NCI-H345 treated with DMSO at 0.1 percent for 48 hours (cell line): ENCODE data around the gene PAIP2.
"Not testable (repeated sequence)": the region's sequence is repeated elsewhere in the genome, so short reads cannot be mapped to it uniquely, and the experiment has no call there.

ENCODE experiments used
- DNase-seq: peaks from one replicate; lab custom pipeline; 2025; ENCODE audit not compliant: unreplicated experiment; lab: John Stamatoyannopoulos, UW

PAIP2 gene

DNA sequence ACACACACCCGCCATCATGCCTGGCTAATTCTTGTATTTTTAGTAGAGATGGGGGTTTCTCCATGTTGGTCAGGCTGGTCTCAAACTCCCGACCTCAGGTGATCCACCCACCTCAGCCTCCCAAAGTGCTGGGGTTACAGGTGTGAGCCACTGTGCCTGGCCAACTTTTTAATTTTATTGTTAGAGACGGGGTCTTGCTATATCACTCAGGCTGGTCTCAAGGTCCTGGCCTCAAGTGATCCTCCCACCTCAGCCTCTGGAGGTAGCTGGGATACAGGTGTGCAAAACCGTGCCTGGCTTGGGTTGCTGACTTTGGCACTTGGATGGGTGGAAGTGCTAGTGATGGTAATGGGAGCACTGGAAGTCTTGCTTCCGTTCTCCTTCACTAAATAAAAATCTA is 67.5 kb downstream of the PAIP2 start:
- DNase-seq, result not testable (repeated sequence)

DNA sequence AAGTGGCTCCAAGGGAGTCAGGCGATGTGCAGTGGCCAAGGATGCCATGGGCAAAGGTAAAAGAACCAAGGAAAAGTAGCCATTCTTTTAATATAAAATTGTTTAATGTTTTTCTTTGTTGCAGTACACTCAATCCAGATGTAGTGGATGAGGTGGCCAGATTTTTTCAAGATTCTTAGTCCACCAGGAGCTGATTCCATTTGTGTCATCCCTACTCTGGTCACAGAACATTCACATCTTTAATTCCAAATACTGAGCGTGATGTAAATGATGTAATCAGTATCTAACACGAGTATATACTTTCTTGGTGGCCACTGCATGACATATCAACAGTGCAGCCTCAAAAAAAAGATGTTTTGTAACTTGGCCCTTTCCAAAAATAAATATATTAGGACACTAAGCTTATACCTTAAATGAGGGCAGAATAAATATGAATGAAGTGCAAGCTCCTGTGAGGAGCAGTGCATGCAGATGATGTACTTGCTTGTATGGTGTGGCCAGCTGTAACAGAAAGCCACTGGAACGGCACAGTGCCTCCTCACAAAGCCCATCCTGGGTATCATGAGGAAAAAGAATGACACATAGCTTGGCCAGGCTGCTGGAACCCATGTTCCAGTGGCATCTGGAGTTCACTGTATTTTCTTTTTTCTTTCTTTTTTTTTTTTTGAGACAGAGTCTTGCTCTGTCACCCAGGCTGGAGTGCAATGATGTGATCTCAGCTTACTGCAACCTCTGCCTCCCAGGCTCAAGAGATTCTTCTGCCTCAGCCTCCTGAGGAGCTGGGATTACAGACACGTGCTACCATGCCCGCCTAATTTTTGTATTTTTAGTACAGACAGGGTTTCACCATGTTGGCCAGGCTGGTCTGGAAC is 68.7 kb downstream of the PAIP2 start:
- DNase-seq, result no peak

DNA sequence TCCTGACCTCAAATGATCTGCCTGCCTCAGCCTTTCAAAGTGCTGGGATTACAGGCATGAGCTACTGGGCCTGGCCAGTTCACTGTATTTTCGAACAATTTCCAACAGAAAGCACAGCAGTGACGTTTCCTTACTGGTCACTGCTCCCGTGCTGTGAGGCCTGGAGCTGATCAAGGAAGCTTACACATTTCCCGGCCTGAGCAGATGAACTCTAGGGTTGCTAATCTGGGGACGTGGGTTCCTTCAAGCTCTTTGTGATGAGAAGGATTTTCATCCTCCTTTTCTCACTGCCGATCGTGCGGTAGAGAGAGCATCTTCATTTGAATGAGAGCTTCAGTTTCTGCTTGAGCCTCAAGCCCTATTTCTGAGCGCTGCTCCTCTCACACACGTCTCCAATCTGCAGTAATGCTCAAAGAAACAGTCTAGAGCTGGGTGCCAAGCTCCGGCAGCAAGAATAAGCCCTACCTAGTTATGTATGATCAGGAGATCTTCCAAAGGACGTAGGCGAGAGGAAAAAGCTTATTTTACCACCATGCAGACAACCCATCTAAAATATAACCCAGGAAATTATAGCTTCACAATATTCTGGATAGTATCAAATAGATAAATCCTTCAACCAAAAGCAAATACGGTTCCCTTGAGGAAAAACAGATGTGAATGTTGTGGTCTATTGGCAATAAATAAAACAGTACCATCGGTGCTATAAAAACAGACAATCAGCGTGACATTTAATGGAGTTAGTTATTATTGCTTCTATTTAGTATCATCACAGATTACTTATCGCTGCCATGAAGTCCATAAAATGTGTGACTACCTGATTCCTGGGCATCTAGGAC is 69.6 kb downstream of the PAIP2 start:
- DNase-seq, result no peak

DNA sequence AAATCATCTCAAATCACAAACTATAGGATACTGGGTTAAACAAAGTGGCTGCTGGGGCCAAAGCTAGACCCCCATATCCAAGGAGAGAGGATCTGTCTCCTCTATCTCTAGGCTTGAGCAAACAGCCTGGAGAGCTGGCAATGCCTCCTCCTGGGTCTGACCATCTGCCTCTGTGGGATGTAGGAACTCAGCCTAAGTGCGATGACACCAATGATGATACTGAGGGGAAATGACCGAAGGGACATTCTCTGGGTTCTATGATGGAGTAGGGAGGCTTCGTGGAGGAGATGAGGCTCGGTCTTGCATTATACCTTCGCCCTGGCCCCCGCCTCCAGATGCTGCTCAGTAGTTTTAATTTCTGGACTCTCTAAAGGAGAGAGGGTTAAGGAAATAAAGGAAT is 71.5 kb downstream of the PAIP2 start:
- no peak for DNase-seq

DNA sequence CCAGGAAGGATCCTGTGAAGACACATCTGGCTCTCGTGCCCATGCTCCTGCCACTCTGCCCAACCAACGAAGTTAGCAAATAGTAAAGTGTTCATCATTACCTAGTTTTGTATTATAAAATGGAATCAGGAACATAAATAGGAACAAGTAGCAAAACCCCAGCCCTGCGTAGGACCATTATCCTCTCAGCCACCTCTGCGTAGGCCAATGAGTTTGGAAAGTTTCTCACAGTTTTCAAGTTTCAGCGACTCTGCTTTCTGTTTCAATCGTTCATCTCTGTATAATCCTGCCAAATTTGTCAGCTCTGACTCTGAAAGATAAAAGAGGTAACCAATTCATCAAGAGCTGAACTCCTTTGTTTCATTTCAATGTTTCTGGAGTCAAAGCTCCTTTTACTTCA is 72.3 kb downstream of the PAIP2 start:
- no peak for DNase-seq

DNA sequence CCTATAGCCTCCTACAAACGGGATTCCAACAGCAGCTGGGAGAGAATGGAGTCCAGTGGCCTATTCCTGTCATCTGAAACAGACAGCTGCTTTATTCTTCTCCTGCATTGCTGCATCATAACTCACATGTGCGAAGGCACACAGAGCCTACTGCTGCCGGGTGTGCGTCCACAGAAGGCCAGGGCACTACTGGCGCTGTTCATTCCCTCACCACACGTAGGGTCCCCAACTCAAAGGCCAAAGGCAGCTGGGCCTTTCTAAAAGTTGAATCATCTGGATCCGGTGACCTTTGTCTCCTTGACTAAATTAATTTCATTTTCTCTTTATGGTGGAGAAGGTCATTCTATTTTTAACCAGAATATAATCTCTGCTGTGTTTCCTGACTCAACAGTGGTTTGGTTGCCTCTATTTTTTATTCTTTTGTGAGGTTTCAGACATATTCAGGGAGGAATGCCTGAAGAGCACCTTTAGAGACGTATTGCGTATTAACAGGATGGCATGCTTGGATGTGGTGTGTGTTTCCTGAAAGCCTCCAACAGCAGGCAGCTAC is 73.0 kb downstream of the PAIP2 start:
- peak; percentile 48 for DNase-seq

DNA sequence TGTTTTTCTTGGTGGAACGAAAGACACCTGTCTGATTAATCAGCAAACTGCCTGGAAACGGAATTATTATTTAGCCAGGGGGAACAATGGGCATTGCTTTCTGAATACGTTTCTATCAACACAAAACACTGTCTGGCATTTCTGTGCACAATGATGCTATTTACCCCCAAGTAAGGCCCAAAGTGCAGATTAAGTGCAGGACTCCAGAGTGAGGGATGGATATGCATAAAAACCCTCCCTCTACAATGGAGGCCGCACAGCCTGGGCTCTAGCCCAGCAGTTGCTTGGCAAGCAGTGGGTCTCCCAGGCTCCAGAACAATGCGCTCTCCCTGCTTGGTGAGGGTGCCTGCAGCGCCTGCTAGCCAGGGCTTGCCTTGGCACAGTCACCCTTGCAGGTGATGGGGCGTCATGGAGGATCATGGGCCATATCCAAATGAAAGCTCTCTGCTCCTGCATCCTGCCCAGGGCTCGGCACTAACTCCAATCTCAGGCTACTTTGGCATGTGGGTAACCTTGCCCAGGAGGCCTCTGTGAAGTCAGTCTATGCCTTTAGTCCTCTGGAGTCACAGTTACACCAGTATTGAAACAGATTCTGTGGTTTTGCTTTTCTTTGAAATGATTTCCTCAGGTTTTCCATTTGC is 73.7 kb downstream of the PAIP2 start:
- DNase-seq, result peak; percentile 95

DNA sequence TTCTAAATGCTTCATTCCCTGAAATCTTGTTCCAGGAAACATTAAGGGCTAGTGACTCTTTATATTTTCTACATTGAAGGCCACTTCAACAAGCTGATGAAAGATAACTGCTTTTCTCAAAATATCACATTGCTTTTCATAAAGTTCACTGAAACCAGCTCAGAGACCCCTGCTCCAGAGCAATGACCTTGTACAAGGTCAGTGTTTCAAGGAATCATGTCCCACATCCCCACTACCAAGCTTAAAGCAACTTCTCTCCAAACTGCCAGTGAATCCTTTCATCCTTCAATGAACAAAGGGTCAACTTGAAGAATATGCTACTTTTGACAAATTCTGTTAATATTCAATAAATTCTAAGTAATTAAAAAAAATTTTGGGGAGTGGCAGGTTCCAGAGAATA is 74.2 kb downstream of the PAIP2 start:
- DNase-seq, result no peak

DNA sequence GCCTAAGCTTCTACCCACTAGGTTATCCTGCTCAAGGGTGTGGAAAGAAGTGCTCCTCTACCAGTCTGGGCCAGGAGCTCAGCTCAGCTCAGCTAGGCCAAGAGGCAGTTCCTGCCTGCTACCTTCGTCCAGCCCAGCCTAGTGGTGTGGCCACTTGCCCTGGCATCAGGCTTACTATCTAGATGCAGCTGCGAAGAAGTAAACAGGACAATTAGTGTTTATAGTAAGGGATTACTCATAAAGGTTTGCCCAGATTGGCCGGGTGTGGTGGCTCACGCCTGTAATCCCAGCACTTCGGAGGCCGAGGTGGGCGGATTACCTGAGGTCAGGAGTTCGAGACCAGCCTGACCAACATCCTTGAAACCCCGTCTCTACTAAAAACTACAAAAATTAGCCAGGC is 75.0 kb downstream of the PAIP2 start:
- DNase-seq, result no peak

DNA sequence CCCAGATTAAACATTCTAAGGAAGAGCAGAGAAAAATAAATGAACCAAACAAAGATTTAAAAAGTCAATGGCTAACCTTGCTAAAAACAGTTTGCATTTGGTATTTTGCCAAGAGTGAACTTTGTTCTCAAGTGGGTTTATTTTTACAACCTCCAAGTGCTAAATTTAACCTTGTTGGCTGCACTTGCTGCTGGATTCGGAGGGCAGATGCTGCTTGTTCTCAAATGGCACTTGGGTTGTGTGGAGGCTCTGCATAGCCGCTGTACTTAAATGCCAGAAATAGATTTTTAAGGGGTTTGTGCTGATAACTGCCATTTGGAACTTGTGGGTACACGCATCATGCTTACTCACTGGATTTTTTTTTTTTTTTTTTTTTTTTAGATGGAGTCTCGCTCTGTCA is 75.6 kb downstream of the PAIP2 start:
- DNase-seq, result peak; percentile 86

DNA sequence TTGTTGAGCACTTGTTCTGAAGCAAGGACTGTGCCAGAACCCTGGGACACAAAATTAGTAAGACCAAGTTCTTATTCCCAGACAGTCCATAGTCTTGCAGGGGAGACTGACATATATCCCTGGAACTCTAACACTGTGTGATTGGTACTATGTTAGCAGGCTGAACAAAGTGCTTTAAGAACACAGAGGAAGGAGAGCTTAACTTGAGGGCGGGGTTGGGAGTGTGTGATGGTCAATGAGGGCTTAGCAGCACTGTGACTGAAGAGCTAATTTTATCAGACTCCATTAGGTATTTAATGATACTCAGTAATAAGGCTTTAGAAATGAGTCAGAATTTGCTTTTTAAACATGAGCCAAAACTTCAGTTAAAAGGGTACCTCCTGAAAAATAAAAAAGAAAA is 77.1 kb downstream of the PAIP2 start:
- DNase-seq, result no peak
